Parathyroid adenoma (tissue), 2 donors: ENCODE results near the gene ODAD2.
"Not testable (repeated sequence)": the region's sequence is repeated elsewhere in the genome, so short reads cannot be mapped to it uniquely, and the experiment has no call there.

Experiments used
- H2AFZ ChIP-seq: fragments of 300-600 bp; sonication (generic); one replicate; pipeline ENCODE4 v1.7.0; 2017; ENCODE audit warnings: antibody characterized with exemption, mild to moderate bottlenecking
- H3K27ac ChIP-seq: fragments of 300-600 bp; sonication (generic); one replicate; pipeline ENCODE4 v1.7.0; 2017
- H3K27me3 ChIP-seq: fragments of 300-600 bp; sonication (generic); one replicate; pipeline ENCODE4 v1.7.0; 2017; ENCODE audit warnings: low read length; ENCODE audit not compliant: control insufficient read depth, insufficient read depth
- H3K36me3 ChIP-seq: fragments of 300-600 bp; sonication (generic); one replicate; pipeline ENCODE4 v1.7.0; 2017; ENCODE audit warnings: low read length; ENCODE audit not compliant: control insufficient read depth, insufficient read depth
- H3K4me1 ChIP-seq: fragments of 300-600 bp; sonication (generic); one replicate; pipeline ENCODE4 v1.7.0; 2017; ENCODE audit warnings: control low read depth
- H3K4me2 ChIP-seq: fragments of 300-600 bp; sonication (generic); one replicate; pipeline ENCODE4 v1.7.0; 2017; ENCODE audit warnings: low read length
- H3K4me3 ChIP-seq: fragments of 300-600 bp; sonication (generic); one replicate; pipeline ENCODE4 v1.7.0; 2017; ENCODE audit warnings: low read depth, low read length
- H3K79me2 ChIP-seq: fragments of 300-600 bp; sonication (generic); one replicate; pipeline ENCODE4 v1.7.0; 2017; ENCODE audit warnings: control low read depth
- H3K9ac ChIP-seq: fragments of 300-600 bp; sonication (generic); one replicate; pipeline ENCODE4 v1.7.0; 2017; ENCODE audit warnings: mild to moderate bottlenecking
- H3K9me3 ChIP-seq: fragments of 300-600 bp; sonication (generic); one replicate; pipeline ENCODE4 v1.7.0; 2017; ENCODE audit warnings: low read length; ENCODE audit not compliant: control insufficient read depth
- CTCF ChIP-seq: fragments of 300-600 bp; sonication (generic); IDR thresholded peaks from one replicate; pipeline ENCODE4 v1.7.0; 2017; ENCODE audit warnings: antibody characterized with exemption, mild to moderate bottlenecking
- donor health status: primary hyperparathyroidism.

ODAD2 gene

GRCh38 chr10:27959093-27959715, 39.7 kb downstream of the ODAD2 start:
- H3K79me2 ChIP-seq, result no peaks in the 10 kb centered on the region
- no peak overlapping the region for H2AFZ ChIP-seq
- no peak overlapping the region for H3K9ac ChIP-seq
- no peak overlapping the region for H3K4me3 ChIP-seq
- H3K9me3 ChIP-seq, result no peaks in the 10 kb centered on the region
- no peak overlapping the region for H3K4me2 ChIP-seq
- no peaks in the 10 kb centered on the region for H3K36me3 ChIP-seq
- TF ChIP-seq CTCF, result no peak
- H3K4me1 ChIP-seq, result no peaks in the 10 kb centered on the region
- H3K27me3 ChIP-seq, result no peaks in the 10 kb centered on the region
- H3K27ac ChIP-seq, result no peak overlapping the region

GRCh38 chr10:27958383-27958782, 40.5 kb downstream of the ODAD2 start:
- H3K4me3 ChIP-seq, H3K4me1 ChIP-seq, H3K79me2 ChIP-seq, H3K9me3 ChIP-seq, H3K27ac ChIP-seq, H3K9ac ChIP-seq, H2AFZ ChIP-seq, H3K4me2 ChIP-seq, H3K27me3 ChIP-seq, H3K36me3 ChIP-seq: not testable (repeated sequence)

- Histone ChIP-seq H3K9ac (no peak overlapping the region), H3K36me3 (no peaks in the 10 kb centered on the region), H3K27me3 (no peaks in the 10 kb centered on the region), H3K4me2 (no peak overlapping the region), H3K79me2 (no peaks in the 10 kb centered on the region), H2AFZ (no peak overlapping the region), H3K4me1 (no peaks in the 10 kb centered on the region), H3K4me3 (no peak overlapping the region), H3K9me3 (no peaks in the 10 kb centered on the region), H3K27ac (no peak overlapping the region)
- TF ChIP-seq CTCF, result no peak
Measured at GRCh38 chr10:27950242-27950564, 48.7 kb downstream of the ODAD2 start.

- no peak overlapping the region for H3K4me3 ChIP-seq
- no peak overlapping the region for H3K4me2 ChIP-seq
- H3K27ac ChIP-seq, result no peak overlapping the region
- H3K4me1 ChIP-seq, result no peaks in the 10 kb centered on the region
- TF ChIP-seq CTCF, result no peak
- H3K27me3 ChIP-seq, result no peaks in the 10 kb centered on the region
- no peaks in the 10 kb centered on the region for H3K79me2 ChIP-seq
- no peaks in the 10 kb centered on the region for H3K36me3 ChIP-seq
- no peak overlapping the region for H2AFZ ChIP-seq
- no peak overlapping the region for H3K9ac ChIP-seq
- H3K9me3 ChIP-seq, result no peaks in the 10 kb centered on the region
Measured at GRCh38 chr10:27949528-27950241, 49.2 kb downstream of the ODAD2 start.

- Histone ChIP-seq H2AFZ (no peak overlapping the region), H3K9ac (no peak overlapping the region), H3K27ac (no peak overlapping the region), H3K27me3 (no peaks in the 10 kb centered on the region), H3K79me2 (no peaks in the 10 kb centered on the region), H3K9me3 (no peaks in the 10 kb centered on the region), H3K4me3 (no peak overlapping the region), H3K36me3 (no peaks in the 10 kb centered on the region), H3K4me2 (no peak overlapping the region), H3K4me1 (no peaks in the 10 kb centered on the region)
- no peak for TF ChIP-seq CTCF
Measured at GRCh38 chr10:27948186-27948585, 50.7 kb downstream of the ODAD2 start.
